Small intestine (tissue), 7 donors: ENCODE measurements around the gene SYT1. TPM values are rescaled to one million over a fixed set of nuclear protein-coding genes. Genes with fewer than 3 reads are reported as not detected.
A peak's percentile ranks its signal among the peaks of the same experiment; 100 is the strongest.

Experiments
- DNase-seq, 2 donors: peaks; one replicate each; pipeline versions ENCODE4 v3.0.0 to v3.0.0-alpha.2; 2013
- FAIRE-seq: peaks from 2 replicates; lab custom pipeline; 2012; peaks lifted over from hg19 to GRCh38; lab: Jason Lieb, UNC
- H3K27ac ChIP-seq, 3 donors: one replicate each; pipeline ENCODE4 v1.5.1; 2013; ENCODE audit warnings: low read length in 2 of 3, mild to moderate bottlenecking in 2 of 3, control low read depth in 1 of 3, inconsistent platforms in 1 of 3, low read depth in 1 of 3, moderate library complexity in 1 of 3
- H3K27me3 ChIP-seq, 3 donors: one replicate each; pipeline ENCODE4 v1.6.1; 2013; ENCODE audit warnings: low read length in 3 of 3, inconsistent platforms in 1 of 3; ENCODE audit not compliant: control insufficient read depth in 3 of 3, insufficient read depth in 3 of 3
- H3K36me3 ChIP-seq, 3 donors: one replicate each; pipeline ENCODE4 v1.6.1; 2013; ENCODE audit warnings: low read length in 3 of 3, inconsistent platforms in 1 of 3, low read depth in 1 of 3, mild to moderate bottlenecking in 1 of 3, moderate library complexity in 1 of 3; ENCODE audit not compliant: control insufficient read depth in 3 of 3, insufficient read depth in 2 of 3
- H3K4me1 ChIP-seq, 3 donors: one replicate each; pipeline ENCODE4 v1.6.1; 2013; ENCODE audit warnings: low read length in 2 of 3, inconsistent platforms in 1 of 3, low read depth in 1 of 3, mild to moderate bottlenecking in 1 of 3, moderate library complexity in 1 of 3; ENCODE audit not compliant: control insufficient read depth in 3 of 3, insufficient read depth in 2 of 3
- H3K4me3 ChIP-seq, 3 donors: one replicate each; pipeline ENCODE4 v1.5.1; 2013; ENCODE audit warnings: low read length in 3 of 3, control low read depth in 1 of 3, inconsistent platforms in 1 of 3, low read depth in 1 of 3, mild to moderate bottlenecking in 1 of 3, moderate library complexity in 1 of 3
- H3K9me3 ChIP-seq, 2 donors: one replicate each; pipeline ENCODE4 v1.6.1; 2013; ENCODE audit warnings: low read depth in 1 of 2, low read length in 1 of 2; ENCODE audit not compliant: control insufficient read depth in 2 of 2, insufficient read depth in 1 of 2
- WGBS, 3 donors: extraction: QIAGEN DNeasy Blood & Tissue Kit; methylation state at CpG; one replicate each; pipeline ENCODE4 v1.1.7; 2013; 5-methylcytosine and 5-hydroxymethylcytosine counted together
- polyA plus RNA-seq, 4 donors: library from polyadenylated mRNA; stranded (reverse) in 3 of 4; unstranded in 1 of 4; fragments of 200-250 nt in 3 of 4; fragments of 120-200 nt in 1 of 4; gene quantifications; one replicate each; pipeline versions ENCODE4 v1.2.1 to v1.2.3, GENCODE V29; 2013
- donor health status: healthy with polysubstance abuse.
- donor health status: control.
- donor health status: control.
- donor health status: Bipolar disorder and iron deficiency.
- donor health status: healthy.

The SYT1 gene
- polyA plus RNA-seq, 4 donors, result 1.3 to 11.3 TPM; not detected in 2

GRCh38 chr12:79441534-79441933 lies 577.0 kb downstream of the SYT1 start:
- H3K36me3 ChIP-seq, result no peaks in the 10 kb centered on the region
- no peaks in the 10 kb centered on the region for H3K27me3 ChIP-seq
- H3K4me3 ChIP-seq, result no peak overlapping the region
- no peak for FAIRE-seq
- DNase-seq, result no peak
- no peak overlapping the region for H3K27ac ChIP-seq
- no peaks in the 10 kb centered on the region for H3K9me3 ChIP-seq
- H3K4me1 ChIP-seq, result peaks cover 0 to 9% (median 0%) of the 10 kb centered on the region in 3 donors
- WGBS, 3 donors, result 87 to 91% (median 88%) methylated on average over 4 of the region's 4 CpGs

GRCh38 chr12:79442396-79442795 lies 577.8 kb downstream of the SYT1 start:
- no peak for FAIRE-seq
- no peaks in the 10 kb centered on the region for H3K36me3 ChIP-seq

GRCh38 chr12:79444089-79444488 lies 579.5 kb downstream of the SYT1 start:
- Histone ChIP-seq H3K9me3 (no peaks in the 10 kb centered on the region), H3K4me1 (peaks cover 0 to 7% (median 0%) of the 10 kb centered on the region in 3 donors), H3K27me3 (no peaks in the 10 kb centered on the region), H3K36me3 (no peaks in the 10 kb centered on the region), H3K27ac (no peak overlapping the region), H3K4me3 (no peak overlapping the region)
- FAIRE-seq, result no peak
- DNase-seq, result no peak

More at GRCh38 chr12:79442396-79442795, 577.8 kb downstream of the SYT1 start:
- no peak overlapping the region for H3K4me3 ChIP-seq
- peaks cover 0 to 9% (median 0%) of the 10 kb centered on the region in 3 donors for H3K4me1 ChIP-seq
- H3K27me3 ChIP-seq, result no peaks in the 10 kb centered on the region
- DNase-seq, result no peak
- no peaks in the 10 kb centered on the region for H3K9me3 ChIP-seq
- H3K27ac ChIP-seq, result no peak overlapping the region

- no peaks in the 10 kb centered on the region for H3K27me3 ChIP-seq
- no peak overlapping the region for H3K27ac ChIP-seq
- WGBS, 3 donors, result 76 to 89% (median 84%) methylated on average over 11 of the region's 11 CpGs
- H3K4me3 ChIP-seq, result no peak overlapping the region
- H3K36me3 ChIP-seq, result no peaks in the 10 kb centered on the region
- no peak for DNase-seq
- no peak for FAIRE-seq
- H3K4me1 ChIP-seq, result peaks cover 0 to under 1% (median 0%) of the 10 kb centered on the region in 3 donors
- no peaks in the 10 kb centered on the region for H3K9me3 ChIP-seq
Measured at GRCh38 chr12:79448816-79449215, 584.2 kb downstream of the SYT1 start.

GRCh38 chr12:79451365-79451764 lies 586.8 kb downstream of the SYT1 start:
- FAIRE-seq (no peak), DNase-seq (no peak)
- no peak overlapping the region for H3K27ac ChIP-seq
- no peak overlapping the region for H3K4me3 ChIP-seq
- no peaks in the 10 kb centered on the region for H3K36me3 ChIP-seq
- no peaks in the 10 kb centered on the region for H3K27me3 ChIP-seq
- peaks cover 0 to 13% (median 0%) of the 10 kb centered on the region in 3 donors for H3K4me1 ChIP-seq
- H3K9me3 ChIP-seq, result no peaks in the 10 kb centered on the region

- Histone ChIP-seq H3K9me3 (no peaks in the 10 kb centered on the region), H3K4me3 (no peak overlapping the region), H3K27ac (peak overlapping the region in 1 of 3 donors; percentile 17), H3K4me1 (peaks cover 0 to 13% (median 0%) of the 10 kb centered on the region in 3 donors), H3K36me3 (no peaks in the 10 kb centered on the region), H3K27me3 (no peaks in the 10 kb centered on the region)
- FAIRE-seq, result no peak
- no peak for DNase-seq
- 68 to 89% (median 83%) methylated on average over 6 of the region's 6 CpGs for WGBS, 3 donors
Measured at GRCh38 chr12:79451978-79452377, 587.4 kb downstream of the SYT1 start.

GRCh38 chr12:79452906-79453305 lies 588.3 kb downstream of the SYT1 start:
- FAIRE-seq (no peak), DNase-seq (no peak)
- peaks cover 0 to 13% (median 0%) of the 10 kb centered on the region in 3 donors for H3K4me1 ChIP-seq
- H3K27ac ChIP-seq, result no peak overlapping the region
- no peaks in the 10 kb centered on the region for H3K36me3 ChIP-seq
- H3K9me3 ChIP-seq, result no peaks in the 10 kb centered on the region
- WGBS, 3 donors, result 89 to 95% (median 90%) methylated on average over 6 of the region's 6 CpGs
- H3K4me3 ChIP-seq, result no peak overlapping the region
- H3K27me3 ChIP-seq, result no peaks in the 10 kb centered on the region

- Histone ChIP-seq H3K4me1 (peaks cover 0 to 13% (median 0%) of the 10 kb centered on the region in 3 donors), H3K4me3 (no peak overlapping the region), H3K36me3 (no peaks in the 10 kb centered on the region), H3K27ac (peak overlapping the region in 1 of 3 donors; percentile 49), H3K27me3 (no peaks in the 10 kb centered on the region), H3K9me3 (no peaks in the 10 kb centered on the region)
- no peak for FAIRE-seq
- 29 to 65% (median 41%) methylated on average over 3 of the region's 3 CpGs for WGBS, 3 donors
- no peak for DNase-seq
Measured at GRCh38 chr12:79453820-79454219, 589.2 kb downstream of the SYT1 start.

- Histone ChIP-seq H3K4me3 (no peak overlapping the region), H3K9me3 (no peaks in the 10 kb centered on the region), H3K36me3 (no peaks in the 10 kb centered on the region), H3K4me1 (peaks cover 0 to 13% (median 0%) of the 10 kb centered on the region in 3 donors), H3K27ac (peak overlapping the region in 1 of 3 donors; percentile 49), H3K27me3 (no peaks in the 10 kb centered on the region)
- no peak for FAIRE-seq
- 16 to 48% (median 30%) methylated on average over 3 of the region's 3 CpGs for WGBS, 3 donors
- DNase-seq, result peak; percentile 13 to 86
Measured at GRCh38 chr12:79454338-79454843, 589.8 kb downstream of the SYT1 start.
